GM12878 (cell line): Measurements from ENCODE around the gene DCUN1D5.

Source experiments
- CTCF ChIP-seq, 3 experiments: IDR thresholded peaks in 2 of 3; conservative IDR thresholded peaks in 1 of 3; 2 replicates each; pipeline ENCODE4 v1.5.1; 2011; ENCODE audit warnings: low read depth in 3 of 3, low read length in 3 of 3, mild to moderate bottlenecking in 3 of 3, control low read depth in 2 of 3, moderate library complexity in 2 of 3, inconsistent platforms in 1 of 3, mixed read lengths in 1 of 3; ENCODE audit not compliant: control insufficient read depth in 2 of 3, insufficient read depth in 1 of 3; ENCODE audit errors: extremely low read depth in 1 of 3
- E2F4 ChIP-seq: IDR thresholded peaks from 2 replicates; pipeline ENCODE4 v1.6.1; 2012; ENCODE audit warnings: low read depth, low read length, improper control_type of control experiment
- POLR2A ChIP-seq: IDR thresholded peaks from 2 replicates; pipeline ENCODE4 v1.6.1; 2011; ENCODE audit warnings: low read depth, mild to moderate bottlenecking, low read length
- RAD21 ChIP-seq: IDR thresholded peaks from 2 replicates; pipeline ENCODE4 v1.6.1; 2011; ENCODE audit warnings: mild to moderate bottlenecking, low read depth, low read length, moderate library complexity; ENCODE audit not compliant: insufficient read depth
- SUZ12 ChIP-seq: fragments of 200-600 bp; sonication (generic); IDR thresholded peaks from one replicate; pipeline ENCODE4 v1.6.1; 2018; ENCODE audit warnings: antibody characterized with exemption, mild to moderate bottlenecking; ENCODE audit not compliant: unreplicated experiment
- USF2 ChIP-seq: IDR thresholded peaks from 2 replicates; pipeline ENCODE4 v1.6.1; 2011; ENCODE audit warnings: low read depth, low read length, improper control_type of control experiment, borderline replicate concordance

DNA sequence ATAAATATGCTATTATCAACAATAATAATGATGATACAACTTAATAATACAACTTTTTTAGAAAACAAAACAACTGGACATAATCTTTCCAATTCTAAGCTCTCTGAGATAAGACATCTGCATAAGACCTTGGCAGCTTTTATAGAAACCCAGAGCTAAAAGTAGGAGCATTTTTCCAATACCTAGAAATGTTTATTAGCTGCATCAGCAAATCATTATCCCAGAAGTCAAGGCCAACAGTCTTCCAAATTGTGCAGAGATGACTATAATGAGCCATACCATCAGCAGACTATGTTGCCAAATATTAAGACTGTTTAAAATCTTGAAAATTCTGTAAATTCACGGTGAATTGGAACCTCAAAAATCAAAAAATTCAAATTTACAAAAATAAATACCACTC is 30.3 kb downstream of the DCUN1D5 start:
- TF ChIP-seq USF2: no peak
- TF ChIP-seq CTCF (IDR thresholded peaks at IDR 0.05 in 2 of 3, conservative IDR thresholded peaks at IDR 0.05 in 1 of 3; ENCODE audit: control insufficient read depth in 2 of 3, extremely low read depth in 1 of 3, insufficient read depth in 1 of 3, low read depth in 3 of 3, low read length in 3 of 3): no peak
- TF ChIP-seq RAD21: no peak
- no peak for TF ChIP-seq POLR2A
- no peak for TF ChIP-seq E2F4
- no peak for TF ChIP-seq SUZ12
